Breast epithelium (tissue), 4 donors: ENCODE results near the gene S100A9. TPM values are rescaled to one million over a fixed set of nuclear protein-coding genes. Genes with fewer than 3 reads are reported as not detected.

Experiments
- DNase-seq, 2 donors: peaks; one replicate each; pipeline ENCODE4 v3.0.0-alpha.2; 2019; ENCODE audit warnings: low spot score in 2 of 2
- H3K27ac ChIP-seq, 2 donors: fragments of 200-600 bp; sonication (generic) in 1 of 2; one replicate each; pipeline ENCODE4 v1.5.1; 2016 to 2019; ENCODE audit warnings: mild to moderate bottlenecking in 1 of 2
- H3K27me3 ChIP-seq, 2 donors: fragments of 200-600 bp; sonication (generic) in 1 of 2; one replicate each; pipeline versions ENCODE4 v1.5.1 to v1.6.0; 2017 to 2019; ENCODE audit warnings: control low read depth in 1 of 2, mild to moderate bottlenecking in 1 of 2
- H3K36me3 ChIP-seq: fragments of 200-600 bp; one replicate; pipeline ENCODE4 v1.5.1; 2019
- H3K4me1 ChIP-seq, 2 donors: fragments of 200-600 bp; sonication (generic); one replicate each; pipeline ENCODE4 v1.5.1; 2016 to 2019; ENCODE audit warnings: control low read depth in 1 of 2
- H3K4me3 ChIP-seq, 3 donors: fragments of 200-600 bp; sonication (generic); 1 replicate in 2 of 3; 2 replicates in 1 of 3; pipeline ENCODE4 v1.5.1; 2016 to 2019; ENCODE audit warnings: mild to moderate bottlenecking in 3 of 3, moderate library complexity in 2 of 3
- H3K9me3 ChIP-seq, 2 donors: fragments of 200-600 bp; sonication (generic) in 1 of 2; one replicate each; pipeline ENCODE4 v1.5.1; 2016 to 2019; ENCODE audit warnings: control low read depth in 1 of 2
- POLR2A ChIP-seq: fragments of 450-650 bp; IDR thresholded peaks from one replicate; pipeline ENCODE4 v1.6.1; 2016; ENCODE audit warnings: antibody characterized with exemption, mild to moderate bottlenecking, moderate library complexity
- POLR2AphosphoS5 ChIP-seq, 3 donors: sonication (generic); formaldehyde crosslinking; IDR thresholded peaks; one replicate each; pipeline ENCODE4 v1.6.1; 2017; ENCODE audit warnings: antibody characterized with exemption in 3 of 3
- intact Hi-C: fragments of 100-400 bp; cut with DNase I; formaldehyde crosslinking; loops from one replicate; pipeline ENCODE4 v1.15.1; 2023; ENCODE audit warnings: low total_unique reads
- total RNA-seq, 3 donors: library from RNA; depleted of rRNA; stranded (reverse); fragments of >200 nt; gene quantifications; one replicate each; pipeline ENCODE4 v1.1.0, GENCODE V29; 2016
- TF ChIP-seq, protein P1 (sequence below), 3 donors: fragments of 450-650 bp; IDR thresholded peaks; one replicate each; pipeline ENCODE4 v1.5.1; 2016 to 2017; ENCODE audit warnings: antibody characterized with exemption in 3 of 3, mild to moderate bottlenecking in 3 of 3, moderate library complexity in 3 of 3

S100A9 gene
- total RNA-seq, 3 donors from 2014 or later: 90.3 to 329 (median 208) TPM

DNA sequence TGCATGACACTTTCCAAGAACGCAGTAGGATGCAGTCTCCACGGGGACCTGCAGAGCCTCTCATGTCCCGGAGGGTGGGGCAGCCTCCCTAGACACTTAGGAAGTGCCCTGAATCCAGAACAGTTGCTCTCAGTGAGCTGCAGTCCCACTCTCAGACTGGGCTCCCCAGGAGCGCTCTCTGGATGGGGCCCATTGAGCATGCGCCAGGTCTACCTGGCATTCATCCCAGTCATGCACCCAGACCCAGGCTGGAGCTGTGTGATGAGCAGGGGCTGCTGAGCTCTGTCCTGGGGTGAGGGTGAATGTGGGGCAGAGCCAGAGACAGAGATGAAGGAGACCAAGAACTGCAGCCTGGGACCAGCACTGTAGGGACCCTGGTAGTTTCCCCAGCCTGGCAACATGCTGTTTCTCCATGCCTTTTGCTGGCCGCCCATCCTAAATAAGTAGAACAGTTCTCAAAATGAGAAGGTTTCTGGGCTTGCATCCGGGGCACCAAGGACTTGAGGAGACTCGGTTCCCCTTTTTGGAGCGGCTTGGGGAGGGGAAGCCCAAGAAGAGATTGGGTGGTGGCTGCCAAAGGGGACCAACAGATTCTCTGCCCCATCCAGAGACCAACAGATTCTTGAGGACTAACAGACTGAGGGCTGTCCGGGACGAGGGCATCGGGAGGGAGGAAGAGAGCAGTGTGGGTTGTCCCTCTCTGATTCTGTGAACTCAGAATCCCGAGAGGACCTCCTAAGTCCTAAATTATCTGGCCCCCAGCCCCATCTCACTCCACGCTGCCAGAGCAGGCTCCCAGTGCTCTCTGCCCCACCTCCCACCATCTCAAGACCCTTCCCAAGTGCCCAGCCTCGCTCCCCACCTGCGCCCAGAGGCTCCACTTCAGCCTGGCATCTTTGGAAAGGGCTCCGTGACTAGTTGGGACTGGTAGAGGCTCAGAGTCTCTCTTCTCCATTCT is 8.0 kb upstream of the S100A9 start:
- H3K4me3 ChIP-seq: no peak overlapping the region
- H3K27me3 ChIP-seq: peaks cover 0 to 14% of the 10 kb centered on the region in 2 donors
- H3K4me1 ChIP-seq: no peaks in the 10 kb centered on the region
- TF ChIP-seq POLR2AphosphoS5 (IDR thresholded peaks at IDR 0.05): no peak
- TF ChIP-seq, protein P1, sequence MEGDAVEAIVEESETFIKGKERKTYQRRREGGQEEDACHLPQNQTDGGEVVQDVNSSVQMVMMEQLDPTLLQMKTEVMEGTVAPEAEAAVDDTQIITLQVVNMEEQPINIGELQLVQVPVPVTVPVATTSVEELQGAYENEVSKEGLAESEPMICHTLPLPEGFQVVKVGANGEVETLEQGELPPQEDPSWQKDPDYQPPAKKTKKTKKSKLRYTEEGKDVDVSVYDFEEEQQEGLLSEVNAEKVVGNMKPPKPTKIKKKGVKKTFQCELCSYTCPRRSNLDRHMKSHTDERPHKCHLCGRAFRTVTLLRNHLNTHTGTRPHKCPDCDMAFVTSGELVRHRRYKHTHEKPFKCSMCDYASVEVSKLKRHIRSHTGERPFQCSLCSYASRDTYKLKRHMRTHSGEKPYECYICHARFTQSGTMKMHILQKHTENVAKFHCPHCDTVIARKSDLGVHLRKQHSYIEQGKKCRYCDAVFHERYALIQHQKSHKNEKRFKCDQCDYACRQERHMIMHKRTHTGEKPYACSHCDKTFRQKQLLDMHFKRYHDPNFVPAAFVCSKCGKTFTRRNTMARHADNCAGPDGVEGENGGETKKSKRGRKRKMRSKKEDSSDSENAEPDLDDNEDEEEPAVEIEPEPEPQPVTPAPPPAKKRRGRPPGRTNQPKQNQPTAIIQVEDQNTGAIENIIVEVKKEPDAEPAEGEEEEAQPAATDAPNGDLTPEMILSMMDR (IDR thresholded peaks at IDR 0.05): no peak
- no peak for TF ChIP-seq POLR2A
- no peaks in the 10 kb centered on the region for H3K36me3 ChIP-seq
- intact Hi-C loops: no loop called here
- DNase-seq: no peak
- H3K27ac ChIP-seq: no peak overlapping the region
- H3K9me3 ChIP-seq: no peaks in the 10 kb centered on the region

DNA sequence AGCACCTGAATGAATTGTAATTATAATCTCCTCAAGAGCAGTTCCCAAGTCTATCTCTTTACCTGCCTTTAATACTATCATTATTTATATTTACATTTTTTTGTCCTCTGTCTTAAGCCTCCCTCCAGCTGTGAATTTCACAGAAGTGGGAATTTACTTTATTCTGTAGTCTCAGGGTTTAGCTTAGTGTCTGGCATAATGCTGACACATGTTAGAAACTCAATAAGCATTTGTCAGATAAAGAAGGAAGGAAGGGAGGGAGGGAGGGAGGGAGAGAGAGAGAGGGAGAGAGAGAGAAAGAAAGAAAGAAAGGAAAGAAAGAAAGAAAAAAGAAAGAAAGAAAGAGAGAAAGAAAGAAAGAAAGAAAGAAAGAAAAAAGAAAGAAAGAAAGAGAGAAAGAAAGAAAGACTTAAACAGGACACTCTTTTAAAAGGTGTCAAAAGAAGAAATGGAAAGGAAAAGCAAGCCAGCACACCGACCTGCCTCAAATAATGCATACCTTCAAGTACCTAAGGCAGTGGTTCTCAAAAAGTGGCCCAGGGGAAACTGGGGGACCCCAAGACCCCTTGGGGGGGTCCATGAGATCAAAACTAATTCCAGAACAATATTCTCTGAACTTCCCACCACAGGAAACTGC is 7.2 kb upstream of the S100A9 start:
- H3K4me3 ChIP-seq: no peak overlapping the region
- TF ChIP-seq POLR2AphosphoS5 (IDR thresholded peaks at IDR 0.05): no peak
- TF ChIP-seq, protein P1 (IDR thresholded peaks at IDR 0.05): no peak
- no peak for TF ChIP-seq POLR2A
- H3K9me3 ChIP-seq: no peaks in the 10 kb centered on the region
- H3K27me3 ChIP-seq: peaks cover 0 to 14% of the 10 kb centered on the region in 2 donors
- H3K36me3 ChIP-seq: no peaks in the 10 kb centered on the region
- no peaks in the 10 kb centered on the region for H3K4me1 ChIP-seq
- no peak overlapping the region for H3K27ac ChIP-seq
- intact Hi-C loops: no loop called here
- DNase-seq: no peak

DNA sequence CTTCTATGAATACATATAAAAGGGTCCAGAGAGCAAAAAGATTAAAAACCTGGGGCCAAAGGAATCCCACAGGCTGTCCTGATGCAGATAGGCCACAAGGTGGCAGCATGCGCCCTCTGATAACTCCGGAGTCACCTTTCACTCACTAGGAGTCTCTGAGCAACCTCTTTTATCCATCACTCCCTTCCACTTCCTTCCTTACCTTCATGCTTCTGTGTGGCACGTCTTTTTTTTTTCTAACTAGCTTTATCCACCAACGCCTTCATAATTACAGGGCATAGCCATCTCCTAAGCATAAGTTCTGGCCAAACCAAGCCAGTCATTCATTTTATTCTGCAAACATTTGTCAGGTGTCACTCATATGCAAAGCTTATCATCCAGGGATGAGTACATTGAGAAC is 5.1 kb upstream of the S100A9 start:
- TF ChIP-seq, protein P1 (IDR thresholded peaks at IDR 0.05): peak; percentile 60 to 85 (median 80)
- TF ChIP-seq POLR2A: no peak
- TF ChIP-seq POLR2AphosphoS5 (IDR thresholded peaks at IDR 0.05): peak in 1 of 3 donors; percentile 37
- Histone ChIP-seq H3K27ac (no peak overlapping the region), H3K4me1 (peaks cover 0 to 4% of the 10 kb centered on the region in 2 donors), H3K4me3 (no peak overlapping the region), H3K27me3 (peaks cover 0 to 6% of the 10 kb centered on the region in 2 donors), H3K9me3 (no peaks in the 10 kb centered on the region), H3K36me3 (no peaks in the 10 kb centered on the region)
- peak; percentile 45 to 62 for DNase-seq
- intact Hi-C loops: loop anchor here (2.0 kb wide), 1 partner anchor 142 kb away; no protein-coding TSS in a partner anchor

DNA sequence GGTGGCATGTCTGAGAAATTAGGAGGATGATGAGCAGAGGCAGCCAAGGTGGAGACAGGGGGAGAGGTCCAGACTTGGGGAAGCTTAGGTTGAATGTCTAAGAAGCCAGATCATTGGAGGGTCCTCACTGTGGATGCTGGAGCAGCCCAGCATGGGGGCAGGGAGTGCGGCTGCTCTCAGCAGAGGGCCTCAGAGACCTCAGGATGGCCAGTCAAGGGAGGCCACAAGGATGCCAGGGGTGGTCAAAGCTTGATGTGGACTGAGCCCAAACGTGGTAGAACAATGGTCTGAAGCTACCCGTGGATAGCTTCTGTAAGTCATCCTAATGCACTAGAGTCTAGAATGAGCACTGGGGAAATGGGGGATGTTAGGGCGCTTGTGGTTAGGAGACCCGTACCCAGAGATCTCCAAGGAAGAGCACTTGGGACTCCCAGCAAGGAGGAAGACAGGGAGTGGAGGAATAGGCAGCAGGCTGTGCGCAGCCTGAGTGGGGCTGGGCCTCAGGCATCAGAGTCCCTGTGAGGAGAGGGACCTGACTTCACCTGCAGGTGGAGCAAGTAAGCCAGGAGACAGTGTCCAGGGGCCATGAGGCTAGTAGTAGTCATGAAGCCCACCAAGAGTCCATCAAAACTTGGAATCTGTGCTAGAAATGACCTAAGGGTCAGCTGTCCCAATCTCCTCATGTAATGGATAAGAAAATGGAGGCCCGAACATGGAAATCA is 4.3 kb upstream of the S100A9 start:
- Histone ChIP-seq H3K27ac (no peak overlapping the region), H3K4me3 (no peak overlapping the region), H3K4me1 (peaks cover 0 to 9% of the 10 kb centered on the region in 2 donors), H3K36me3 (no peaks in the 10 kb centered on the region), H3K9me3 (no peaks in the 10 kb centered on the region), H3K27me3 (peaks cover 0 to under 1% of the 10 kb centered on the region in 2 donors)
- DNase-seq: peak in 1 of 2 donors; percentile 12
- intact Hi-C loops: loop anchor here (2.0 kb wide), 1 partner anchor 141 kb away; no protein-coding TSS in a partner anchor
- TF ChIP-seq POLR2A (no peak), POLR2AphosphoS5 (IDR thresholded peaks at IDR 0.05) (no peak)
- TF ChIP-seq, protein P1 (IDR thresholded peaks at IDR 0.05): no peak
